HG02943 (cell line): ENCODE results near the gene PLCD3.

Experiments used
- ATAC-seq: cut with Tn5 transposase; IDR thresholded peaks from one replicate; pipeline ENCODE4 v1.9.1; 2021; ENCODE audit warnings: mild to moderate bottlenecking, low read depth, moderate library complexity; ENCODE audit not compliant: unreplicated experiment

Gene PLCD3

GRCh38 chr17:45081047-45081703 is 51.1 kb downstream of the PLCD3 start:
- ATAC-seq, result no peak

- no peak for ATAC-seq
Measured at GRCh38 chr17:45077643-45078042, 54.7 kb downstream of the PLCD3 start.

- no peak for ATAC-seq
Measured at GRCh38 chr17:45073414-45074070, 58.8 kb downstream of the PLCD3 start.

GRCh38 chr17:45070809-45071208 is 61.5 kb downstream of the PLCD3 start:
- no peak for ATAC-seq

GRCh38 chr17:45070001-45070400 is 62.3 kb downstream of the PLCD3 start:
- no peak for ATAC-seq

- ATAC-seq, result no peak
Measured at GRCh38 chr17:45067637-45068036, 64.7 kb downstream of the PLCD3 start.

- ATAC-seq, result no peak
Measured at GRCh38 chr17:45063198-45063597, 69.1 kb downstream of the PLCD3 start.

GRCh38 chr17:45061606-45062205 is 70.6 kb downstream of the PLCD3 start:
- no peak for ATAC-seq

- peak; percentile 90 for ATAC-seq
Measured at GRCh38 chr17:45060797-45061605, 71.3 kb downstream of the PLCD3 start, which contains the start of gene NMT1. Gene NMT1, plus strand, starts transcription at chr17:45061317. Its CDS starts 13 bp downstream, at chr17:45061330.

GRCh38 chr17:45060382-45060796 is 71.9 kb downstream of the PLCD3 start:
- peak; percentile 10 for ATAC-seq
